Panc1 (cell line): Measurements from ENCODE around the gene C3orf70. TPM values are rescaled to one million over a fixed set of nuclear protein-coding genes. Genes with fewer than 3 reads are reported as not detected.

ENCODE experiments used
- ATAC-seq: fragments of 200-7000 bp; cut with Tn5 transposase; 2 replicates; pipeline ENCODE4 v1.9.1; 2020; ENCODE audit warnings: mild to moderate bottlenecking, moderate library complexity
- BruUV-seq: library from RNA; stranded (reverse); fragments of 400-500 nt; replicated peaks from 2 replicates; lab custom pipeline; 2021; lab: Mats Ljungman, UMichigan
- CTCF ChIA-PET: fragments of 300-600 bp; sonication (Branson Sonifier 250); formaldehyde crosslinking; loops from one replicate; lab custom pipeline; 2022; ENCODE audit warnings: antibody characterized with exemption; lab: Charles Lee
- POLR2A ChIA-PET: fragments of 300-600 bp; sonication (Branson Sonifier 250); formaldehyde crosslinking; loops from one replicate; lab custom pipeline; 2022; ENCODE audit warnings: antibody characterized with exemption; lab: Charles Lee
- DNase-seq: peaks from one replicate; pipeline ENCODE4 v3.0.0-alpha.2; 2010; ENCODE audit warnings: low read depth, low spot score
- H3K27ac ChIP-seq: 2 replicates; pipeline ENCODE4 v1.5.1; 2011; ENCODE audit warnings: mild to moderate bottlenecking, low read length, inconsistent platforms
- H3K27me3 ChIP-seq: fragments of 200-500 bp; sonication (Bioruptor generic); 2 replicates; pipeline ENCODE4 v1.6.0; 2014; ENCODE audit warnings: low read length, inconsistent platforms; ENCODE audit not compliant: control insufficient read depth, insufficient read depth
- H3K36me3 ChIP-seq: fragments of 200-500 bp; sonication (Bioruptor generic); 2 replicates; pipeline ENCODE4 v1.5.1; 2014; ENCODE audit warnings: inconsistent platforms, mild to moderate bottlenecking, low read length, moderate library complexity; ENCODE audit not compliant: control insufficient read depth, insufficient read depth
- H3K4me1 ChIP-seq: 2 replicates; pipeline ENCODE4 v1.5.1; 2011; ENCODE audit warnings: inconsistent platforms, mild to moderate bottlenecking, low read length, moderate library complexity; ENCODE audit not compliant: control insufficient read depth, insufficient read depth
- H3K4me3 ChIP-seq, 2 experiments: 2 replicates each; pipeline ENCODE4 v1.5.1; 2011 to 2012; ENCODE audit warnings: low read depth in 2 of 2, low read length in 2 of 2, mild to moderate bottlenecking in 2 of 2, inconsistent platforms in 1 of 2, moderate library complexity in 1 of 2
- H3K9me3 ChIP-seq: fragments of 200-500 bp; sonication (Bioruptor generic); 2 replicates; pipeline ENCODE4 v1.5.1; 2014; ENCODE audit warnings: low read depth, mild to moderate bottlenecking, inconsistent platforms, low read length, moderate library complexity; ENCODE audit not compliant: control insufficient read depth, insufficient read depth
- CTCF ChIP-seq: fragments of 450-650 bp; IDR thresholded peaks from 2 replicates; pipeline ENCODE4 v1.5.1; 2017; ENCODE audit warnings: mild to moderate bottlenecking
- POLR2AphosphoS5 ChIP-seq: IDR thresholded peaks from 2 replicates; pipeline ENCODE4 v1.6.1; 2012; ENCODE audit warnings: mild to moderate bottlenecking, low read depth, low read length, moderate library complexity
- REST ChIP-seq, 2 experiments: IDR thresholded peaks; 2 replicates each; pipeline ENCODE4 v1.6.1; 2011 to 2012; ENCODE audit warnings: low read depth in 2 of 2, control low read depth in 1 of 2, low read length in 1 of 2, mild to moderate bottlenecking in 1 of 2, moderate library complexity in 1 of 2; ENCODE audit not compliant: insufficient read depth in 1 of 2
- SIN3A ChIP-seq: IDR thresholded peaks from 2 replicates; pipeline ENCODE4 v1.6.1; 2012; ENCODE audit warnings: low read depth, mild to moderate bottlenecking, low read length, moderate library complexity, borderline replicate concordance; ENCODE audit not compliant: insufficient read depth
- TCF7L2 ChIP-seq: IDR thresholded peaks from 2 replicates; pipeline ENCODE4 v1.6.1; 2011; ENCODE audit warnings: mild to moderate bottlenecking, low read depth, low read length, inconsistent platforms
- in situ Hi-C: cut with HindIII; loops from 2 replicates; pipeline ENCODE4 v1.10.0; 2016; ENCODE audit warnings: low sequenced_read_pairs, low pct_unique_long_range_greater_than_20kb
- intact Hi-C: fragments of 100-400 bp; cut with micrococcal nuclease; formaldehyde crosslinking; loops from one replicate; pipeline ENCODE4 v1.10.0; 2022; ENCODE audit not compliant: unreplicated experiment
- total RNA-seq: library from RNA; stranded (reverse); gene quantifications from one replicate; pipeline ENCODE4 v1.2.1, GENCODE V29; 2021; ENCODE audit not compliant: unreplicated experiment

The C3orf70 gene
- total RNA-seq, 1 experiment from 2014 or later = 0.10 TPM

DNA sequence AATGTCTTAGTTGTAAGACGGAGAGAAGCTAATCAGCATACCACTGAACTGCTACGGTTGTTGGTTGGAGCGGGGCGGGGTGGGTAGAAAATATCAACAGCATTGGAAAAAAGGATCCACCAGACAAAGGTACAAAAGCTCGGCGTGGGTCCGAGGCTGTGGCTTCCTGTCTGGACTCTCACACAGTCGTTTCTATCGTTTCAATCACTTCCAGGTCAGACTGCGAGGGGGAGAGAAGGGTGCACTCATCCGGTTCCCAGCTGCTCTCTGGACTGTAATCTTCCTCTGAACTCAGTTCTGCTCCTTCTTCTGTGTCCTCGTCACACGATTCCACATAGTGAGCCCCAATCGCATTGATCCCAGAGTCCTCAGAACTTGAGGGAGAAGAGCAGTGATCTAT is 70.0 kb downstream of the C3orf70 start:
- H3K27me3 ChIP-seq = peaks cover 21% of the 10 kb centered on the region
- no TSS peak for BruUV-seq
- no peaks in the 10 kb centered on the region for H3K4me1 ChIP-seq
- intact Hi-C loops (no loop called here), in situ Hi-C loops (no loop called here)
- no peak overlapping the region for H3K4me3 ChIP-seq
- POLR2A ChIA-PET = no interaction called here
- H3K36me3 ChIP-seq = no peaks in the 10 kb centered on the region
- no peak for TF ChIP-seq REST (IDR thresholded peaks at IDR 0.05; ENCODE audit: insufficient read depth in 1 of 2, low read depth in 2 of 2, low read length in 1 of 2)
- no peak for TF ChIP-seq POLR2AphosphoS5
- no peak for TF ChIP-seq CTCF
- TF ChIP-seq TCF7L2 = no peak
- no peak for TF ChIP-seq SIN3A
- no peak overlapping the region for H3K27ac ChIP-seq
- ATAC-seq (no peak), DNase-seq (no peak)
- CTCF ChIA-PET = no interaction called here
- no peaks in the 10 kb centered on the region for H3K9me3 ChIP-seq

DNA sequence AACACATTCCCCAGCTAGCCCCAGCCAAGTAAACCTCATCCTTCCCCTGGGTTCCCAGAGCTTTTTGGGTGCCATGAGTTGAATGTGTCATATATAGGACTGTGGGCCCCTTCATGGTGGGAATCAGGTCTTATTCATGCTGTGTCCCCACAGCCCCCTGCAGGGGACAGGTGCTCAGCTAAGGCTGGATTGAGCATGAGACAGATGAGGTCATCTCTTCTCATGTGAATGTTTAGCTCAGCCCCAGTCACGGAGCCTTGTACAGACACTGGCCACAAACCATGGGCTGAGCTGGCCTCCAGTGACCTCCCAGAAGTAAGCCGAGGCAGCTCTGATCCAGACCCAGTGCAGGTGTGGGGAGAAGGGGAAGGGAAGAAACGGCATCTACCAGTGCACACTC is 70.7 kb downstream of the C3orf70 start:
- CTCF ChIA-PET = no interaction called here

More for the DNA sequence above, 70.7 kb downstream of the C3orf70 start:
- Histone ChIP-seq H3K9me3 (no peaks in the 10 kb centered on the region), H3K27ac (no peak overlapping the region), H3K4me1 (no peaks in the 10 kb centered on the region), H3K36me3 (no peaks in the 10 kb centered on the region), H3K4me3 (no peak overlapping the region), H3K27me3 (peaks cover 21% of the 10 kb centered on the region)
- no TSS peak for BruUV-seq
- TF ChIP-seq POLR2AphosphoS5 (no peak), SIN3A (no peak), REST (IDR thresholded peaks at IDR 0.05; ENCODE audit: insufficient read depth in 1 of 2, low read depth in 2 of 2, low read length in 1 of 2) (no peak), TCF7L2 (no peak), CTCF (no peak)
- POLR2A ChIA-PET = no interaction called here
- in situ Hi-C loops (no loop called here), intact Hi-C loops (no loop called here)
- DNase-seq (no peak), ATAC-seq (no peak)
